ENCODE results near the gene AGPAT4.

DNA sequence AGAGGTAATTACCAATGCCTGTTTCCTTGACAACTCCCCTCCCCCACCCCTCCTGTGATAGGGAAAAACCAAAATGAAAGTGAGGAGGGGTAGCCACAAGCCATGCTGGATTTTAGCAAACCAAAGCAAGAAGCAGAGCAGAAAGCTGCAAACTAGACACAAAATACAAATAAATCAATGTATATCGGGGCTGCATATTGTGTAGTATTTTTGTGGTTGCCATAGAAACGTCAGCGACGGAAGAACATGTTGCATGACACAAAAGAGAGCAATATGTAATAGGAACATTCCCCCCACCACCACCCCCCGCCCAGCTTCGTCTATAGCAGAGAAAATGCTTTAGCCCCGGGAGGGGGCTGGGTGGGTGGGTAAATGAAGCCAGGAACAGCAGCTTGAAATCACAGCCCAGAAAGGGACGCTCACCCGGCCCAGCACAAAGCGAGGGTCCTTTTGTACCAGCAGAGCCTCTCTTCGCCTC is 548 bp downstream of the AGPAT4 start:
- TF ChIP-seq, protein P1, sequence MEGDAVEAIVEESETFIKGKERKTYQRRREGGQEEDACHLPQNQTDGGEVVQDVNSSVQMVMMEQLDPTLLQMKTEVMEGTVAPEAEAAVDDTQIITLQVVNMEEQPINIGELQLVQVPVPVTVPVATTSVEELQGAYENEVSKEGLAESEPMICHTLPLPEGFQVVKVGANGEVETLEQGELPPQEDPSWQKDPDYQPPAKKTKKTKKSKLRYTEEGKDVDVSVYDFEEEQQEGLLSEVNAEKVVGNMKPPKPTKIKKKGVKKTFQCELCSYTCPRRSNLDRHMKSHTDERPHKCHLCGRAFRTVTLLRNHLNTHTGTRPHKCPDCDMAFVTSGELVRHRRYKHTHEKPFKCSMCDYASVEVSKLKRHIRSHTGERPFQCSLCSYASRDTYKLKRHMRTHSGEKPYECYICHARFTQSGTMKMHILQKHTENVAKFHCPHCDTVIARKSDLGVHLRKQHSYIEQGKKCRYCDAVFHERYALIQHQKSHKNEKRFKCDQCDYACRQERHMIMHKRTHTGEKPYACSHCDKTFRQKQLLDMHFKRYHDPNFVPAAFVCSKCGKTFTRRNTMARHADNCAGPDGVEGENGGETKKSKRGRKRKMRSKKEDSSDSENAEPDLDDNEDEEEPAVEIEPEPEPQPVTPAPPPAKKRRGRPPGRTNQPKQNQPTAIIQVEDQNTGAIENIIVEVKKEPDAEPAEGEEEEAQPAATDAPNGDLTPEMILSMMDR (IDR thresholded peaks at IDR 0.05; ENCODE audit: low read length): no peak
- TF ChIP-seq EZH2 (IDR thresholded peaks at IDR 0.05; ENCODE audit: borderline replicate concordance, low read length): no peak

All from OCI-LY1 (cell line).